DND-41 (cell line): ENCODE data around the gene TUBA4A.

Experiments
- ATAC-seq: fragments of 200-7000 bp; cut with Tn5 transposase; 3 replicates; pipeline ENCODE4 v1.9.1; 2021; ENCODE audit warnings: low read depth; ENCODE audit not compliant: insufficient read depth
- DNase-seq: peaks from one replicate; pipeline ENCODE4 v3.0.0-alpha.2; 2020
- H2AFZ ChIP-seq: 2 replicates; pipeline ENCODE4 v1.6.0; 2012; ENCODE audit warnings: low read depth, low read length
- H3K27ac ChIP-seq: 2 replicates; pipeline ENCODE4 v1.5.1; 2012; ENCODE audit warnings: low read length, inconsistent platforms
- H3K27me3 ChIP-seq: fragments of 200-600 bp; sonication (generic); 2 replicates; pipeline ENCODE4 v1.6.0; 2012; ENCODE audit warnings: low read length, mild to moderate bottlenecking, inconsistent platforms; ENCODE audit not compliant: insufficient read depth, poor library complexity
- H3K36me3 ChIP-seq: 2 replicates; pipeline ENCODE4 v1.5.1; 2012; ENCODE audit warnings: low read length, inconsistent platforms; ENCODE audit not compliant: insufficient read depth
- H3K4me1 ChIP-seq: 2 replicates; pipeline ENCODE4 v1.5.1; 2012; ENCODE audit warnings: mild to moderate bottlenecking, low read length; ENCODE audit not compliant: insufficient read depth
- H3K4me2 ChIP-seq: 2 replicates; pipeline ENCODE4 v1.6.0; 2012; ENCODE audit warnings: mild to moderate bottlenecking, moderate library complexity, low read length, inconsistent platforms; ENCODE audit not compliant: insufficient read depth
- H3K4me3 ChIP-seq, 2 experiments: fragments of 200-600 bp in 1 of 2; shearing (Covaris generic) in 1 of 2; 2 replicates each; pipeline ENCODE4 v1.5.1; 2012 to 2016; ENCODE audit warnings: inconsistent platforms in 2 of 2, low read length in 2 of 2, mild to moderate bottlenecking in 2 of 2, low read depth in 1 of 2, moderate library complexity in 1 of 2
- H3K79me2 ChIP-seq: 2 replicates; pipeline ENCODE4 v1.6.0; 2012; ENCODE audit warnings: low read length, inconsistent platforms; ENCODE audit not compliant: insufficient read depth
- H3K9ac ChIP-seq: 2 replicates; pipeline ENCODE4 v1.6.0; 2012; ENCODE audit warnings: low read depth, mild to moderate bottlenecking, inconsistent platforms, low read length, moderate library complexity
- H3K9me3 ChIP-seq: 2 replicates; pipeline ENCODE4 v1.5.1; 2012; ENCODE audit warnings: low read length, moderate library complexity, mild to moderate bottlenecking, inconsistent platforms; ENCODE audit not compliant: insufficient read depth, severe bottlenecking
- H4K20me1 ChIP-seq: 2 replicates; pipeline ENCODE4 v1.6.0; 2012; ENCODE audit warnings: low read length; ENCODE audit not compliant: insufficient read depth
- CTCF ChIP-seq: IDR thresholded peaks from 2 replicates; pipeline ENCODE4 v1.5.1; 2012; ENCODE audit warnings: borderline replicate concordance, low read length, moderate library complexity, mild to moderate bottlenecking; ENCODE audit not compliant: poor library complexity, severe bottlenecking; ENCODE audit errors: extremely low read depth
- EZH2 ChIP-seq: IDR thresholded peaks from 3 replicates; pipeline ENCODE4 v1.6.1; 2012; ENCODE audit warnings: borderline replicate concordance, low read depth, mild to moderate bottlenecking, moderate library complexity, low read length, inconsistent platforms; ENCODE audit not compliant: severe bottlenecking

Gene TUBA4A

GRCh38 chr2:219253753-219254589 lies at the start of gene TUBA4A:
Gene TUBA4A, minus strand, starts transcription at chr2:219253918. Its CDS starts 60 bp downstream, at chr2:219253858.
- H3K79me2 ChIP-seq, result no peaks in the 10 kb centered on the region
- H3K4me1 ChIP-seq, result peaks cover 37% of the 10 kb centered on the region
- ATAC-seq (peak; percentile 85), DNase-seq (peak; percentile 81)
- peak within 1 kb of the TSS; percentile 24 to 65; a peak in 3 of 4 replicates for H3K4me3 ChIP-seq
- peaks cover 42% of the 10 kb centered on the region for H3K27me3 ChIP-seq
- H3K36me3 ChIP-seq, result no peaks in the 10 kb centered on the region
- peak within 1 kb of the TSS; percentile 99 for H3K4me2 ChIP-seq
- peak; percentile 5 for TF ChIP-seq EZH2
- TF ChIP-seq CTCF, result peak; percentile 12
- H2AFZ ChIP-seq, result peak within 1 kb of the TSS; percentile 65
- no peak within 1 kb of the TSS for H3K27ac ChIP-seq
- no peaks in the 10 kb centered on the region for H3K9me3 ChIP-seq
- H4K20me1 ChIP-seq, result peaks cover 33% of the 10 kb centered on the region
- peak within 1 kb of the TSS; percentile 51 for H3K9ac ChIP-seq

GRCh38 chr2:219302412-219302968 lies 48.8 kb upstream of the TUBA4A start:
- Histone ChIP-seq H4K20me1 (peaks cover 3% of the 10 kb centered on the region; the same call in 1 of the 2 replicates), H3K9ac (no peak overlapping the region), H2AFZ (no peak overlapping the region), H3K36me3 (no peaks in the 10 kb centered on the region), H3K4me3 (no peak overlapping the region), H3K27me3 (peaks cover 36% of the 10 kb centered on the region), H3K27ac (no peak overlapping the region), H3K4me1 (peaks cover 3% of the 10 kb centered on the region), H3K79me2 (no peaks in the 10 kb centered on the region), H3K4me2 (no peak overlapping the region), H3K9me3 (no peaks in the 10 kb centered on the region)
- TF ChIP-seq EZH2 (no peak), CTCF (no peak)
- ATAC-seq, result no peak
- DNase-seq, result no peak

- H4K20me1 ChIP-seq, result peaks cover 3% of the 10 kb centered on the region; the same call in 1 of the 2 replicates
- no peak overlapping the region for H3K4me2 ChIP-seq
- H3K9me3 ChIP-seq, result no peaks in the 10 kb centered on the region
- ATAC-seq, result no peak
- H3K4me3 ChIP-seq, result no peak overlapping the region
- H2AFZ ChIP-seq, result no peak overlapping the region
- H3K9ac ChIP-seq, result no peak overlapping the region
- no peak for DNase-seq
- H3K27me3 ChIP-seq, result peaks cover 32% of the 10 kb centered on the region
- TF ChIP-seq EZH2 (no peak), CTCF (no peak)
- no peaks in the 10 kb centered on the region for H3K36me3 ChIP-seq
- H3K79me2 ChIP-seq, result no peaks in the 10 kb centered on the region
- H3K27ac ChIP-seq, result no peak overlapping the region
- H3K4me1 ChIP-seq, result peaks cover 7% of the 10 kb centered on the region
These were observed 46.3 kb upstream of the TUBA4A start for GRCh38 chr2:219300022-219300421.
